Forelimb muscle (tissue), 1 donor: ENCODE measurements around the gene TNFAIP1. TPM values are rescaled to one million over a fixed set of nuclear protein-coding genes. Genes with fewer than 3 reads are reported as not detected.

ENCODE experiments used
- polyA plus RNA-seq: library from polyadenylated mRNA; unstranded; fragments of 120-200 nt; gene quantifications from one replicate; pipeline ENCODE4 v1.2.1, GENCODE V29; 2013; ENCODE audit not compliant: insufficient read length

TNFAIP1 gene
- polyA plus RNA-seq, 1 donor = 29.1 TPM

Other genes starting within 250 kb of the TNFAIP1 start
- 17.7 TPM for gene TMEM97, start 16.6 kb upstream of the TNFAIP1 start, polyA plus RNA-seq
- 30.9 TPM for gene IFT20, start 289 bp upstream of the TNFAIP1 start, polyA plus RNA-seq
- gene POLDIP2, start 21.8 kb downstream of the TNFAIP1 start, polyA plus RNA-seq = 61.3 TPM
- gene SEBOX, start 29.4 kb downstream of the TNFAIP1 start, polyA plus RNA-seq = not detected
- gene VTN, start 34.5 kb downstream of the TNFAIP1 start, polyA plus RNA-seq = 0.32 TPM
- gene SARM1, start 35.9 kb downstream of the TNFAIP1 start, polyA plus RNA-seq = 5.3 TPM
- 7.0 TPM for gene SLC46A1, start 70.5 kb downstream of the TNFAIP1 start, polyA plus RNA-seq
- gene SLC13A2, start 137.9 kb downstream of the TNFAIP1 start, polyA plus RNA-seq = not detected
- gene FOXN1, start 170.6 kb downstream of the TNFAIP1 start, polyA plus RNA-seq = not detected
- 10.7 TPM for gene UNC119, start 216.9 kb downstream of the TNFAIP1 start, polyA plus RNA-seq
- 44.4 TPM for gene PIGS, start 235.8 kb downstream of the TNFAIP1 start, polyA plus RNA-seq
- 1.4 TPM for gene ALDOC, start 241.1 kb downstream of the TNFAIP1 start, polyA plus RNA-seq